Measurements from ENCODE around the gene NUB1.
"Not testable (repeated sequence)": the region's sequence is repeated elsewhere in the genome, so short reads cannot be mapped to it uniquely, and the experiment has no call there.

The NUB1 gene
- 101 to 136 (median 126) reads per million in 3 donors for total RNA-seq

GRCh38 chr7:151341357-151342101 lies at the start of gene NUB1:
Gene NUB1, plus strand, starts transcription at chr7:151341812. Its CDS starts 3,538 bp downstream, at chr7:151345350.
- peak within 1 kb of the TSS; percentile 99 for H3K4me3 ChIP-seq (ENCODE audit: insufficient read depth, low read depth, low read length, poor library complexity, severe bottlenecking)
- H3K9me3 ChIP-seq (ENCODE audit: control insufficient read depth, low read length): no peaks in the 10 kb centered on the region
- peak; percentile 82 to 87 (median 83) for DNase-seq
- H3K4me1 ChIP-seq (ENCODE audit: control insufficient read depth, insufficient read depth, low read length, poor library complexity, severe bottlenecking): peaks cover 15% of the 10 kb centered on the region
- H3K27ac ChIP-seq (ENCODE audit: insufficient read depth, low read length, poor library complexity, severe bottlenecking): peak within 1 kb of the TSS; percentile 85
- H3K36me3 ChIP-seq (ENCODE audit: control insufficient read depth, insufficient read depth, low read length): peaks cover 13% of the 10 kb centered on the region
- H3K27me3 ChIP-seq (replicated peaks; ENCODE audit: control insufficient read depth, insufficient read depth, low read length, poor library complexity, severe bottlenecking): no peaks in the 10 kb centered on the region

GRCh38 chr7:151292850-151293249 lies 48.8 kb upstream of the NUB1 start:
- Histone ChIP-seq H3K4me1 (ENCODE audit: control insufficient read depth, insufficient read depth, low read length, poor library complexity, severe bottlenecking) (no peaks in the 10 kb centered on the region), H3K4me3 (ENCODE audit: insufficient read depth, low read depth, low read length, poor library complexity, severe bottlenecking) (no peak overlapping the region), H3K9me3 (ENCODE audit: control insufficient read depth, low read length) (no peaks in the 10 kb centered on the region), H3K36me3 (ENCODE audit: control insufficient read depth, insufficient read depth, low read length) (no peaks in the 10 kb centered on the region), H3K27ac (ENCODE audit: insufficient read depth, low read length, poor library complexity, severe bottlenecking) (no peak overlapping the region), H3K27me3 (replicated peaks; ENCODE audit: control insufficient read depth, insufficient read depth, low read length, poor library complexity, severe bottlenecking) (no peaks in the 10 kb centered on the region)
- no peak for DNase-seq

- DNase-seq: no peak
- H3K27ac ChIP-seq (ENCODE audit: insufficient read depth, low read length, poor library complexity, severe bottlenecking): no peak overlapping the region
- H3K4me3 ChIP-seq (ENCODE audit: insufficient read depth, low read depth, low read length, poor library complexity, severe bottlenecking): no peak overlapping the region
- H3K4me1 ChIP-seq (ENCODE audit: control insufficient read depth, insufficient read depth, low read length, poor library complexity, severe bottlenecking): no peaks in the 10 kb centered on the region
- H3K27me3 ChIP-seq (replicated peaks; ENCODE audit: control insufficient read depth, insufficient read depth, low read length, poor library complexity, severe bottlenecking): no peaks in the 10 kb centered on the region
- H3K9me3 ChIP-seq (ENCODE audit: control insufficient read depth, low read length): no peaks in the 10 kb centered on the region
- H3K36me3 ChIP-seq (ENCODE audit: control insufficient read depth, insufficient read depth, low read length): no peaks in the 10 kb centered on the region
Measured at GRCh38 chr7:151296202-151296992, 45.2 kb upstream of the NUB1 start.

- Histone ChIP-seq H3K27ac (ENCODE audit: insufficient read depth, low read length, poor library complexity, severe bottlenecking) (no peak overlapping the region), H3K36me3 (ENCODE audit: control insufficient read depth, insufficient read depth, low read length) (no peaks in the 10 kb centered on the region), H3K27me3 (replicated peaks; ENCODE audit: control insufficient read depth, insufficient read depth, low read length, poor library complexity, severe bottlenecking) (peaks cover 3% of the 10 kb centered on the region), H3K9me3 (ENCODE audit: control insufficient read depth, low read length) (no peaks in the 10 kb centered on the region), H3K4me3 (ENCODE audit: insufficient read depth, low read depth, low read length, poor library complexity, severe bottlenecking) (no peak overlapping the region), H3K4me1 (ENCODE audit: control insufficient read depth, insufficient read depth, low read length, poor library complexity, severe bottlenecking) (peaks cover 5% of the 10 kb centered on the region)
- DNase-seq: no peak
Measured at GRCh38 chr7:151298765-151299164, 42.8 kb upstream of the NUB1 start.

GRCh38 chr7:151299530-151299929 lies 42.1 kb upstream of the NUB1 start:
- no peaks in the 10 kb centered on the region for H3K9me3 ChIP-seq (ENCODE audit: control insufficient read depth, low read length)
- H3K27me3 ChIP-seq (replicated peaks; ENCODE audit: control insufficient read depth, insufficient read depth, low read length, poor library complexity, severe bottlenecking): peaks cover 4% of the 10 kb centered on the region

GRCh38 chr7:151299940-151300645 lies 41.5 kb upstream of the NUB1 start:
- H3K4me1 ChIP-seq (ENCODE audit: control insufficient read depth, insufficient read depth, low read length, poor library complexity, severe bottlenecking): peaks cover 6% of the 10 kb centered on the region
- no peaks in the 10 kb centered on the region for H3K9me3 ChIP-seq (ENCODE audit: control insufficient read depth, low read length)
- H3K27ac ChIP-seq (ENCODE audit: insufficient read depth, low read length, poor library complexity, severe bottlenecking): no peak overlapping the region
- H3K36me3 ChIP-seq (ENCODE audit: control insufficient read depth, insufficient read depth, low read length): no peaks in the 10 kb centered on the region
- no peak overlapping the region for H3K4me3 ChIP-seq (ENCODE audit: insufficient read depth, low read depth, low read length, poor library complexity, severe bottlenecking)
- peaks cover 4% of the 10 kb centered on the region for H3K27me3 ChIP-seq (replicated peaks; ENCODE audit: control insufficient read depth, insufficient read depth, low read length, poor library complexity, severe bottlenecking)
- DNase-seq: no peak

More at GRCh38 chr7:151299530-151299929, 42.1 kb upstream of the NUB1 start:
- peaks cover 6% of the 10 kb centered on the region for H3K4me1 ChIP-seq (ENCODE audit: control insufficient read depth, insufficient read depth, low read length, poor library complexity, severe bottlenecking)
- no peaks in the 10 kb centered on the region for H3K36me3 ChIP-seq (ENCODE audit: control insufficient read depth, insufficient read depth, low read length)
- H3K4me3 ChIP-seq (ENCODE audit: insufficient read depth, low read depth, low read length, poor library complexity, severe bottlenecking): no peak overlapping the region
- DNase-seq: no peak
- no peak overlapping the region for H3K27ac ChIP-seq (ENCODE audit: insufficient read depth, low read length, poor library complexity, severe bottlenecking)

GRCh38 chr7:151301471-151302462 lies 39.8 kb upstream of the NUB1 start:
- no peaks in the 10 kb centered on the region for H3K9me3 ChIP-seq (ENCODE audit: control insufficient read depth, low read length)
- H3K27ac ChIP-seq (ENCODE audit: insufficient read depth, low read length, poor library complexity, severe bottlenecking): no peak overlapping the region
- no peaks in the 10 kb centered on the region for H3K36me3 ChIP-seq (ENCODE audit: control insufficient read depth, insufficient read depth, low read length)
- H3K4me3 ChIP-seq (ENCODE audit: insufficient read depth, low read depth, low read length, poor library complexity, severe bottlenecking): no peak overlapping the region
- H3K27me3 ChIP-seq (replicated peaks; ENCODE audit: control insufficient read depth, insufficient read depth, low read length, poor library complexity, severe bottlenecking): peaks cover 4% of the 10 kb centered on the region
- peaks cover 6% of the 10 kb centered on the region for H3K4me1 ChIP-seq (ENCODE audit: control insufficient read depth, insufficient read depth, low read length, poor library complexity, severe bottlenecking)
- DNase-seq: no peak

- H3K4me3 ChIP-seq (ENCODE audit: insufficient read depth, low read depth, low read length, poor library complexity, severe bottlenecking); H3K27ac ChIP-seq (ENCODE audit: insufficient read depth, low read length, poor library complexity, severe bottlenecking); DNase-seq; H3K9me3 ChIP-seq (ENCODE audit: control insufficient read depth, low read length); H3K27me3 ChIP-seq (replicated peaks; ENCODE audit: control insufficient read depth, insufficient read depth, low read length, poor library complexity, severe bottlenecking); H3K4me1 ChIP-seq (ENCODE audit: control insufficient read depth, insufficient read depth, low read length, poor library complexity, severe bottlenecking); H3K36me3 ChIP-seq (ENCODE audit: control insufficient read depth, insufficient read depth, low read length): not testable (repeated sequence)
Measured at GRCh38 chr7:151304251-151304650, 37.4 kb upstream of the NUB1 start.

GRCh38 chr7:151304856-151305255 lies 36.8 kb upstream of the NUB1 start:
- Histone ChIP-seq H3K4me1 (ENCODE audit: control insufficient read depth, insufficient read depth, low read length, poor library complexity, severe bottlenecking) (peaks cover 6% of the 10 kb centered on the region), H3K27me3 (replicated peaks; ENCODE audit: control insufficient read depth, insufficient read depth, low read length, poor library complexity, severe bottlenecking) (peaks cover 4% of the 10 kb centered on the region), H3K36me3 (ENCODE audit: control insufficient read depth, insufficient read depth, low read length) (no peaks in the 10 kb centered on the region), H3K27ac (ENCODE audit: insufficient read depth, low read length, poor library complexity, severe bottlenecking) (no peak overlapping the region), H3K4me3 (ENCODE audit: insufficient read depth, low read depth, low read length, poor library complexity, severe bottlenecking) (no peak overlapping the region), H3K9me3 (ENCODE audit: control insufficient read depth, low read length) (no peaks in the 10 kb centered on the region)
- DNase-seq: no peak
